T-helper 2 cell (primary cell): ENCODE data around the gene PRXL2B.

ENCODE experiments used
- DNase-seq, 5 experiments: peaks; one replicate each; pipeline versions ENCODE4 v3.0.0 to v3.0.0-alpha.2; 2012 to 2022

Gene PRXL2B

GRCh38 chr1:2637442-2638145 is 51.0 kb downstream of the PRXL2B start:
- no peak for DNase-seq

GRCh38 chr1:2638466-2639115 is 52.0 kb downstream of the PRXL2B start:
- no peak for DNase-seq

- no peak for DNase-seq
Measured at GRCh38 chr1:2639203-2639602, 52.6 kb downstream of the PRXL2B start.

GRCh38 chr1:2639607-2640521 is 53.3 kb downstream of the PRXL2B start:
- DNase-seq = no peak

- DNase-seq = no peak
Measured at GRCh38 chr1:2640626-2641025, 54.0 kb downstream of the PRXL2B start.
